OCI-M2 (cell line): ENCODE results near the gene KIAA0930.
"Not testable (repeated sequence)": the region's sequence is repeated elsewhere in the genome, so short reads cannot be mapped to it uniquely, and the experiment has no call there.

Experiments used
- DNase-seq: peaks from one replicate; lab custom pipeline; 2025; ENCODE audit not compliant: unreplicated experiment; lab: John Stamatoyannopoulos, UW

The KIAA0930 gene

GRCh38 chr22:45204241-45204640 is 36.5 kb downstream of the KIAA0930 start:
- DNase-seq: no peak

- no peak for DNase-seq
Measured at GRCh38 chr22:45203150-45203951, 37.3 kb downstream of the KIAA0930 start.

- DNase-seq: no peak
Measured at GRCh38 chr22:45202333-45203149, 38.2 kb downstream of the KIAA0930 start.

GRCh38 chr22:45201678-45202332 is 38.9 kb downstream of the KIAA0930 start:
- no peak for DNase-seq

DNA sequence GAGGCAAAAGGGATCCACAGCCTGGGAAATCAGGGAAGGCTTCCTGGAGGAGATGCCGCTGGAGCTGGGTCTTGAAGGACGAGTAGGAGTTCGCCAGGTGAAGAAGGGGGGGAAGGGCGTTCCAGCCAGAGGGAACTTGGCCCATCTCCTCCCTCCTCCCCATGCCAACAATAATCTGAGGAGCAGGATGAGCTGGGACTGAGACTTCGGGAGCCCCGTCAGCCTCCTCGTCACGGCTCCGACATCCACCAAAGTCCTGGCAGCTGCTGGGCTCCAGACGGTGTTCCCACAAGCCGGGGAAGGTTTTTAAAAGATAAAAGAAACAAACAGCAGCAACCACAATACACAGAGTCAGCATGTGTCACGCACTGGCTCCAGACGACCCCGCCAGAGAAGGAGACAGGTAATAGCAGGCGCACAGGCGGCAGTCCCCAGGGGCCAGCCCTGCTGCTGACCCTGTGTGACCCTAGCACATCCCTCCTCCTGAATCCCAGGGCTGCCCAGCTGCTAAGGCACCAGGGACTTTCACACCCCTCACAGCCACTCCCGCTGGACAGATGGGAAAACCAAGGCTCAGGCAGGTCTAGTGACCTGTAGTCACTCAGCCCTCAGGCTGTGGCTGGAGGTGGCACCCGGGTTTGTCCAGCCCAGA is 39.7 kb downstream of the KIAA0930 start:
- no peak for DNase-seq

GRCh38 chr22:45200230-45200629 is 40.5 kb downstream of the KIAA0930 start:
- DNase-seq: no peak

- DNase-seq: no peak
Measured at GRCh38 chr22:45199723-45200122, 41.0 kb downstream of the KIAA0930 start.

DNA sequence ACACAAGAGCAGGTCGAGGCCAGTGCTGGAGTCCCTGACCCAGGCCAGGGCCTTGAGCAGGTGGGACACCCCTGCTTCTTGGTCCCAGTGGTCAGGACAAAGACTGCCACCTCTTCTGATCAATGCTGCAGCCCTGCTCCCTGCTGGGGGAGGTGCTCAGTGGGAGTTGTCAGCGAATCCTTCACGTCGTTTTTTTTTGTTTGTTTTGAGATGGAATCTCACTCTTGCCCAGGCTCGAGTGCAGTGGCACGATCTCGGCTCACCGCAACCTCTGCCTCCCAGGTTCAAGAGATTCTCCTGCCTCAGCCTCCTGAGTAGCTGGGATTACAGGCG is 42.3 kb downstream of the KIAA0930 start:
- DNase-seq: no peak

GRCh38 chr22:45197606-45198462 is 42.9 kb downstream of the KIAA0930 start:
- DNase-seq: no peak

DNA sequence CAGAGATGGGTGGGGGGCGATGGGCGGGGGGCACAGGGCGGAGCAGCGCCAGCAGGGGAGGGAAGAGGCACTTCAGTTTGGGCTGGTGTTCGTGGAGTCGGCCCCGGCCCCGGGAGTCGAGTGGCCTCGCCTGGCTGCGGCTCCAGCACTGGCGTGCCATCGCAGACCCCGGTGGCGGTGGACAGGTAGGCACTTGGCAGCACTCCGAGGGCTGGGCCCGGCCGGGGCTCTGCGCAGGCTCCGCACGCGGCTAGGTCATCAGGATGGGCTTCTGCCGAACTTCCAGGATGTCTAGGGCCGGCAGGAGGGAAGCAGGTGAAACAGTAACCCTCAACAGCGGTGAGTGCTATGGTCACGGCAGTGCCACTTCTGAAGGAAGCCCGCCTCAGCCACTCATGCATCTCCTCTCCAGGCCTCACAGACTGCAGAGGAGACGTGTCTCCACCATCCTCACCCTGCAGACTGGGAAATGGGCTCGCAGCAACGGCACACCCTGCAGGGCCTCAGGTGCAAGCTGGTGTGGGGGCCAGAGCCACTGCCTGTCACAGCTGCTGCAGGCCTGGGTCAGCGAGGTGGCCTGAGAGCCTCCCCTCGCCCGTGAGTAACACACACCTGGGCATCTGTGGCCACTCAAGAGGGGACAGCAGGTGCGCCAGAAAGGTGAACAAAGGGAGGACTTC is 43.6 kb downstream of the KIAA0930 start:
- no peak for DNase-seq

- no peak for DNase-seq
Measured at GRCh38 chr22:45196308-45196707, 44.4 kb downstream of the KIAA0930 start.

- DNase-seq: no peak
Measured at GRCh38 chr22:45195616-45196015, 45.1 kb downstream of the KIAA0930 start.

- DNase-seq: no peak
Measured at GRCh38 chr22:45194686-45195085, 46.0 kb downstream of the KIAA0930 start.

GRCh38 chr22:45192701-45193187 is 48.0 kb downstream of the KIAA0930 start:
- no peak for DNase-seq

- not testable (repeated sequence) for DNase-seq
Measured at GRCh38 chr22:45191746-45192145, 48.9 kb downstream of the KIAA0930 start.

- DNase-seq: no peak
Measured at GRCh38 chr22:45190202-45190872, 50.4 kb downstream of the KIAA0930 start.

DNA sequence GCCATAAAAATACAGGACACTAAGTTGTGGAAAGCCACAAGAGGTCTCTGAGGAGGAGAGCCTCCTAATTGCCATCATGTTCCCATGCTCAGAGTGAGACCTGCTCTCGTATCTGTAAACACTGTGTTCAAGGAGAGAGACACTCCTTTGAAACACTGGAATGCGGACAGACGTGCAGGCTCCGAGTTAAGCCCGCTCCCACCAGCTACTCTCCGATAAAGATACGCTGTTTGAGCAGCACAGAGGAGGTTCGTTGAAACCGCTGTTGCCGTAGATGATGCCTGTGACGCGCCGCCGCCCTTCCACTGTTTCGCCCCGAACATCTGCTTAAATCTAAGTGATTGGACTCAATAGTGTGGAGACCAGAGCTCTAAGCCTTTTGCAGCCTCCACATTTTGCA is 51.9 kb downstream of the KIAA0930 start:
- no peak for DNase-seq

DNA sequence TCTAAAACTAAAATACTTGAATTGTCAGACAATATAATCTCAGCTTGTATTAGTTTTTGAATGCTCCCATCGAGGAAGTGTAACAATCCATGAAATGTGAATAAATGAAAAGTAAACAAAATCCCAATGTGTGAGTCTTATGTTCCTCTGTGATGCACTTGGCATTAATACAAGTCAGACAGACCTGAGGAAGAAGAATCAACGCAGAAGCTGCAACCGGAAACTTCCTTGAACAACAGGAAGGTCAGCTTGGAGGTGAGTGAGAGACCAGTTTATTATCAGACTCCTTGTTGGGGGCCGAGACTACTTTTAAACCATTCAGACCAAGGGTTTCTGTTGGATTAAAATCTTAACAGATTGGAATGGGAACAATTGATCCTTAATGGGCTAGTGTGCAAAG is 52.8 kb downstream of the KIAA0930 start:
- DNase-seq: no peak
